GDM1 (cell line): ENCODE results near the gene KLHL29.
"Not testable (repeated sequence)": the region's sequence is repeated elsewhere in the genome, so short reads cannot be mapped to it uniquely, and the experiment has no call there.

Source experiments
- DNase-seq: peaks from one replicate; lab custom pipeline; 2025; lab: John Stamatoyannopoulos, UW

KLHL29 gene

GRCh38 chr2:23719716-23720115, 334.7 kb downstream of the KLHL29 start:
- no peak for DNase-seq

- no peak for DNase-seq
Observed at GRCh38 chr2:23720705-23721453, 335.9 kb downstream of the KLHL29 start.

GRCh38 chr2:23721454-23721826, 336.5 kb downstream of the KLHL29 start:
- DNase-seq = no peak

GRCh38 chr2:23722255-23722654, 337.3 kb downstream of the KLHL29 start:
- no peak for DNase-seq

- not testable (repeated sequence) for DNase-seq
Observed at GRCh38 chr2:23723029-23723428, 338.1 kb downstream of the KLHL29 start.

GRCh38 chr2:23734416-23734815, 349.4 kb downstream of the KLHL29 start:
- no peak for DNase-seq

- DNase-seq = not testable (repeated sequence)
Observed at GRCh38 chr2:23736783-23737182, 351.8 kb downstream of the KLHL29 start.

- DNase-seq = no peak
Observed at GRCh38 chr2:23745068-23745725, 360.2 kb downstream of the KLHL29 start.

- no peak for DNase-seq
Observed at GRCh38 chr2:23745726-23746105, 360.7 kb downstream of the KLHL29 start.

- DNase-seq = no peak
Observed at GRCh38 chr2:23746141-23746863, 361.3 kb downstream of the KLHL29 start.

GRCh38 chr2:23751747-23752265, 366.8 kb downstream of the KLHL29 start:
- no peak for DNase-seq

GRCh38 chr2:23753291-23754010, 368.5 kb downstream of the KLHL29 start:
- no peak for DNase-seq

GRCh38 chr2:23754970-23755369, 370.0 kb downstream of the KLHL29 start:
- DNase-seq = no peak

GRCh38 chr2:23756593-23757292, 371.8 kb downstream of the KLHL29 start:
- no peak for DNase-seq

- no peak for DNase-seq
Observed at GRCh38 chr2:23757686-23758433, 372.9 kb downstream of the KLHL29 start.
